GM18873 (cell line): ENCODE data around the gene CMTM1.
A peak's percentile ranks its signal among the peaks of the same experiment; 100 is the strongest.
"Not testable (repeated sequence)": the region's sequence is repeated elsewhere in the genome, so short reads cannot be mapped to it uniquely, and the experiment has no call there.

Experiments
- ATAC-seq: cut with Tn5 transposase; IDR thresholded peaks from one replicate; pipeline ENCODE4 v1.9.1; 2021; ENCODE audit warnings: mild to moderate bottlenecking, moderate library complexity, moderate number of reproducible peaks; ENCODE audit not compliant: unreplicated experiment, low FRiP score

The CMTM1 gene

DNA sequence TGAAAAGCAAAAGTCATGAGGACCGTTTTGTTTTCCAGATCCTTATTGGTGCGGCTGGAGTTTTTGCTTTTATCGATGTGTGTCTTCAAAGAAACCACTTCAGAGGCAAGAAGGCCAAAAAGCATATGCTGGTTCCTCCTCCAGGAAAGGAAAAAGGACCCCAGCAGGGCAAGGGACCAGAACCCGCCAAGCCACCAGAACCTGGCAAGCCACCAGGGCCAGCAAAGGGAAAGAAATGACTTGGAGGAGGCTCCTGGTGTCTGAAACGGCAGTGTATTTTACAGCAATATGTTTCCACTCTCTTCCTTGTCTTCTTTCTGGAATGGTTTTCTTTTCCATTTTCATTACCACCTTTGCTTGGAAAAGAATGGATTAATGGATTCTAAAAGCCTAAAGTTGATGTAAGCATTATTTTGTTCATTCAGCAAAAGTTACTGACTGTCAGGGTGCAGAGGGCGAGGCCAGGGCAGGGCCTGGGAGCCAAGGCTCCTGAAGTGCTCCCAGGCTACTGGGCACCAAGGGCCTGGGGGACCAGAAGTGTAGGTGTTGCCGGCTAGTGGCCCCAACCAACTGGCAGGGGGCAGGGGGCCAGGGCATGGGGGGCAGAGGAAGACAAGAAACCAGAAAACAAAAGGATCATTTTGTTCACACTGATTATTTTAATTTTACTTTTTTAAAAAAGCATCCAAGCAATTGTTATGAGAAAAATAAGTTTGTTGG is 21.8 kb downstream of the CMTM1 start:
- ATAC-seq: no peak

DNA sequence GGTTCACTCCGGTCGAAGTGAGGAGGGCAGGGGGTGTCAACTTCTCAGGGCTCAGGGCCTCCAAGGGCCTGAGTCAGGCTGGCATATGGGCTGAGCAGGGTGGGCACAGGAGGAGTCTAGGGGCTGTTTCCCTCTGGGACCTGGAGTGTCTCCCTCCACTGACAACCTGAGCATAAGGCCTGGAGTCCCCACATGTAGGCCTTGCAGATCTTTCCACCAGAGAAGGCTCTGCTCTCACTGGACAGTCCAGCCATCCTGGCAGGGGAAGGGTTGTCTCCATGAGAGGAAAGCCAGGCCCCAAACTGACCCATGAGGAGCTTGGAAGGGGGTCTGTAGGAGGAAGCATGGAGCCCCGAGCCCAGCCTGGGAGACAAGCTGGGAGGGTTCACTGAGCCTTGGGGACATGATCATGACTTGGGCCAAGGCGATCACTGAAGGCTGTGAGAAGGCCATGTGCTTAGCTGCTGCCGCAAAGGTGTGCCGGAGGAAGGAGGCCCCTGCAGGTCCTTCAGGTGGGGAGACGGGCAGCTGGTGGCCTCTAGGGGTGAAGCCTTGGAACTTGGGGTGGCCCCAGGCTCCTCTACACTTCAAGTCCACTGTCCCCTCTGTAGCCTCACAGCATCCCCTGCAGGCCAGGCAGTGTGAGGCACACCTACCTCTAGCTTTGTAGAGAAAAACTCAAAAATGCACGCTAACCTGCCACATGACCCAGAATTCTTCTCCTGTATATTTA is 22.9 kb downstream of the CMTM1 start:
- no peak for ATAC-seq

DNA sequence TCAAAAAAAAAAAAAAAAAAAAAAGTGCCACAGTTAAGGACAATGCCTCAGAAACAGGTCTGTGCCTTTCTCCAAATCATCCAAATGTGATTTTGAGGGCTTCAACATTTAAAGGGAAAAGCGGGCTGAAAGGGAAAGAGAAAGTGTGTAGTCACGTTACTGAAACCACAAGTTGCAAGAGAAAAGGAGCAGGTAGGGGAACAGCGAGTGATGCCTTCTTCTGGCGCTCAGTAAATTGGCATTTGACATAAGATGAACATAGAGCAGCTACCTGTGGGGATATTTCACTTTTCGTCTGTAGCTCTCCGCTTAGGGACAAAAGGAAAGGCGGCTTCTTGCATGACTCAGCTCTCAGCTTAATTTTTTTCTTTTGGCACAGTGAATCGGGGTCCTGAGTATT is 24.1 kb downstream of the CMTM1 start:
- no peak for ATAC-seq

DNA sequence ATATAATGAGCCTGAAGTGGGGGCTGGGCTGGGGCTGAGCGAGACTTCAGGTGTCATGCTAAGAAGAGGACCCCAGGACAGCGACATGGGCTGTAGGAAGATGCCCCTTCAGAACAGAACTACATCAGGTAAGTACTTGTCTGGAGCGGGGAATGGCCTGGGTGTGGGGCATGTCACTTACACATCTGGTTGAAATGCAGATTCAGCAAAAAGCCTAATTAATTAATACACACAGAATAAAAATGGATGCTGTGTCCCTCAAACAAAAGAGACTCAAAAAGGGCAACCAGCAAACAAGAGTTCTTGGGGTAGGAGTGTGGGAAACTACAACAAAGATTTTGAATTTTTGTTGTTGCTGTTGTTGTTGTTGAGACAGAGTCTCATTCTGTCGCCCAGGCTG is 24.8 kb downstream of the CMTM1 start:
- ATAC-seq: no peak

DNA sequence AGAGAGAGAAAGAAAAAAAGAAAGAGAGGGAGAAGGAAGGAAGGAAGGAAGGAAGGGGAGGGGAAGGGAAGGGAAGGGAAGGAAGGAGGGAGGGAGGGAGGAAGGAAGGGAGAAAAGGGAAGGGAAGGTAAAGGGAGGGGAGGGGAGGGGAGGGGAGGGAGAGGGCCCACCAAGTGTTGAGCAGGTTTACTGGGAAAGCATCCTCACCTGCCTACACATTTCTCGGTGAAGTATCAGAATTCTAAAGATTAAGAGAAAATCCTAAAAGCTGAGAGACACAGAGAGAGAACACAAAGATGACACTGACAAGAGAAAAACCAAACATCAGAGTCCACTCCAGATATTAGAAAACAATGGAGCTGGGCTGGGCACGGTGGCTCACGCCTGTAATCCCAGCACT is 26.0 kb downstream of the CMTM1 start:
- ATAC-seq: no peak

DNA sequence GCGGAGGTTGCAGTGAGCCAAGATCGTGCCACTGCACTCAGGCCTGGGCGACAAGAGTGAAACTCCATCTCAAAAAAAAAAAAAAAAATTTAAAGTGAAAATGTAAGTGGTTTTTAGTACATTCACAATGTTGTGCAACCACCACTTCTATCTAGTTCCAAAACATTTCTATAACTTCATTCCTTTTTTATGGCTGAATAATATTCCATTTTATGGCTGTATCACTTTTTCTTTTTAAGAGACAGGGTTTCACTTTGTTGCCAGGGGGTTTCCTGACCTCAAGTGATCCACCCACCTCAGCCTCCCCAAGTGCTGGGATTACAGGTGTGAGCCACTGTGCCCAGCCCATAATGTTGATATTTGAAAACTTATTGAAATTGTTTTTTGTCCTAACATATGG is 26.6 kb downstream of the CMTM1 start:
- no peak for ATAC-seq

DNA sequence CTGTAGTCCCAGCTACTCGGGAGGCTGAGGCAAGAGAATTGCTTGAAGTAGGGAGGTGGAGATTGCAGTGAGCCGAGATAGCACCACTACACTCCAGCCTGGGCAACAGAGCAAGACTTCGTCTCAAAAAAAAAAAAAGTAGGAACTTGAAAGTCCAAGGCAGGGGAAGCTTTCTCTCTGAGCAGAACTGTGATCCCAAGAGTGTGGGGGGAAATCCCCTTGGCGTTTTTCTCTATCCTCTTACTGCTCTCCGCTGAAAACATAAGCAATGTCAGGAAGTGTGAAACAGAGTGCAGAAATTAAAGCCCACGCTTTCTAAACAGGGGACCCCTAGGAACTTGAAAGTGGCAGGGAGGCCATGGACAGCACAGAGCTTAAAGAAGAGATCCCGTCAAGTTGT is 28.5 kb downstream of the CMTM1 start:
- ATAC-seq: no peak

DNA sequence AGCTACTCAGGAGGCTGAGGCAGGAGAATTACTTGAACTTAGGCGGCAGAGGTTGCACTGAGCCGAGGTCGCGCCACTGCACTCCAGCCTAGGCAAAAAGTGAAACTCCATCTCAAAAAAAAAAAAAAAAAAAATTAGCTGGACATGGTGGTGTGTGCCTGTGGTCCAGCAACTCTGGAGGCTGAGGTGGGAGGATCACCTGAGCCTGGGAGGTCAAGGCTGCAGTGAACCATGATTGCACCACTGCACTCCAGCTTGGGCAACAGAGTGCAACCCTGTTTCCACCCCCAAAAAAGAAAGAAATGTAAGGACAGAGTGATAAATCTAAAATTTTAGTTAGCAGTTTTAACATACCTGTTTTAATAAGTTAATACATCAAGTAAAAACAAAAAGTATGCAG is 30.3 kb downstream of the CMTM1 start:
- not testable (repeated sequence) for ATAC-seq

DNA sequence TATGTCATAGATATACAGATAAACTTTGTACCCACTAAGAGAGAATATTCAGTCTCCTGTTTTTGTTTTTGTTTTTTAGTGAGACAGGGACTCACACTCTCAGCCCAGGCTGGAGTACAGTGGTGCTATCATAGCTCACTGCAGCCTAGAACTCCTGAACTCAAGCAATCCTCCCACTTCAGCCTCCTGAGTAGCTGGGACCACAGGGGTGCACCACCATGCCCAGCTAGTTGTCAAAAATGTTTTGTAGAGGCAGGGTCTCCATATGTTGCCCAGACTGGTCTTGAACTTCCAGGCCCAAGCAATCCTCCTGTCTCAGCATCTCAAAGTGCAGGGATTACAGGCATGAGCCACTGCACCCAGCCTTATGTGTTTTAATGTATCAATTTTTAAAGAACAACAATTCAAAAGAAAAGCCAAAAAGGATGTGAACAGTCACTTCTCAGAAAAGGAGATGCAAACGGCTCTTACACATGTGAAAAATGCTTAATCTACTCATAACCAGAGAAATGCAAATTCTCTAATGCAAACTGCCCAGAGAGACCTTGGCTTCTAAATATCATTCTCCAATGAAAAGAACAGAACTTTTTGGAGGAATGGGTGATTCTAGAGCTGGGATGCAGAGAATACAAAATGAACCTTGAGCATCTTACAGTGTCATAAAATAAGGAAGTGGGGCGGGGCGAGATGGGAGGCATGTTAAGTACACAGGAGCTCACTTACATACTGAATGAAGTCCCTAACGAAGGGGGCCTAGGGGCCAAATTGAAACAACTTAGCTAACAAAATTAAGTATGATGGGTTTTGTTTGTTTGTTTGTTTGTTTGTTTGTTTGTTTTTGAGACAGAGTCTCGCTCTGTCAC is 31.0 kb downstream of the CMTM1 start:
- ATAC-seq: no peak

DNA sequence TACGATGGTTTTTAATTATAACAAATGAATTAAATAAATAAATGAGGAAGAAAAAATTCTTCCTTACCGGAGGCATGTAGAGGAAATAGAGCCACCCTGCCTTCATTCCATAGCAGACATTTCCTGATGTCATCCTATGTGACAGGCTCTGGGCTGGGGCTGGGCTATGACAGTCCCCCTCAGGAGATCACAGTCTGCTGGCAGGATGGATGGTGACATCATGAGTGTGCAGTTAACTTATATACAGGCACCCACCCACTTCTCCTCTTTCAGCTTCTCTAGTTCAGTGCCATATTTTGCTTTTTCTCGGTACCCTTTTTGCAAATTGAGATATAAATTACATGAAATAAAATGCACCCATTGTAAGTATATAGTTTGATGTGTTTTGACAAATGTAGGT is 31.9 kb downstream of the CMTM1 start:
- ATAC-seq: no peak

DNA sequence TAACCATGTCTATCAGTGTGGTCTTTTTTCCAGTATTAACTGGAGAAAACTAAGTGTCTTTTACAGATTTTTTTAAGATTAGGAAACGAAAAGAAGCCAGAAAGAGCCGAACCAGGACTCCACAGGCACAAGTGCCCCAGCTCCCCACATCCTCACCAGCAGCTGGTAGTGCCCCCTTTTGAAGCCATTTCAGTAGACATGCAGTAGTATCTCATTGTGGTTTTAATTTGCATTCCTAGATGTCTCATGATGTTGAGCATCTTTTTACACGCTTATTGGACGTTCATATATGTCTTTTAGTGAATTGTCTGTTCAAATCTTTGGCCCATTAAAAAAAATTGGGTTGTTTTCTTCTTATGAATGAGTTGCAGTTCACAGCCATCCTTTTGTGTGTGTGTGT is 33.5 kb downstream of the CMTM1 start:
- ATAC-seq: no peak

DNA sequence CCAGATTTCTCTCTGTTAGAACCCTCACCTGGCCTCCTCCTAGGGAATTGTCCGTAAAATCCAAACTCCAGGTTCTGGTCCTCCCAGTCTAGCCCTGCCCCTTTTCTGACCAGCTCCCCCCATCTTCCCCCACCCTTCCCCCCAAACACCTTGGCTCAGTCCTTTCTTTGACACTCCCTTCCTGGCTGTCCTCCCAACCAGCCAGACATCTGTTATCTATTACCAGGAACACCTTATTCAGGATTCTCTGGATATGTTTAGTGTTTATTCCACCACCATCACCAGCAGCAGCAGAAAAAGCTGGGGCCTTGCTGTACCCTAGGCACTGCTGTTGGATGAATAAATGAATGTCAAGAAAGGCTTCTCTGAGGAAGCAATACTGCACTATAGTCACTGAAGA is 34.2 kb downstream of the CMTM1 start:
- no peak for ATAC-seq

DNA sequence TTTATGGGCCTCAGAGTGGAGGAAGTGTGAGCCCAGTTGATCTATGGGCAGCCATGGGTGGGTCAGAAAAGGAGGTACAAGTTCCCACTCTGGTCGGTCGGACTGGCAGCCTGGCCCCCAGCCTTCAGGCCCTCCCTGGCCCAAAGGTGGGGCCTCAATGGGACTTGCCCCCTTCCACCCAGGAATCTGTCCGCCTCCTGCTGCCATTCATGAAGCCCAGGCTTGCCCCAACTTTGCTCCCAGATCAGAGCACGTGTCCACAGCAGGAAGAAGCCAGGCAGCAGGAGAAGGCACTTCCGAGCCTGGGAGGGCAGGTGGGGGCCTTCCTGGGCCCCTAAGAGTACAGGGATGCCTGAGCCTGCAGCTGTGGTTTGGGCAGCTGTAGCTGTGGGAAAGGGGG is 35.2 kb downstream of the CMTM1 start:
- ATAC-seq: no peak

DNA sequence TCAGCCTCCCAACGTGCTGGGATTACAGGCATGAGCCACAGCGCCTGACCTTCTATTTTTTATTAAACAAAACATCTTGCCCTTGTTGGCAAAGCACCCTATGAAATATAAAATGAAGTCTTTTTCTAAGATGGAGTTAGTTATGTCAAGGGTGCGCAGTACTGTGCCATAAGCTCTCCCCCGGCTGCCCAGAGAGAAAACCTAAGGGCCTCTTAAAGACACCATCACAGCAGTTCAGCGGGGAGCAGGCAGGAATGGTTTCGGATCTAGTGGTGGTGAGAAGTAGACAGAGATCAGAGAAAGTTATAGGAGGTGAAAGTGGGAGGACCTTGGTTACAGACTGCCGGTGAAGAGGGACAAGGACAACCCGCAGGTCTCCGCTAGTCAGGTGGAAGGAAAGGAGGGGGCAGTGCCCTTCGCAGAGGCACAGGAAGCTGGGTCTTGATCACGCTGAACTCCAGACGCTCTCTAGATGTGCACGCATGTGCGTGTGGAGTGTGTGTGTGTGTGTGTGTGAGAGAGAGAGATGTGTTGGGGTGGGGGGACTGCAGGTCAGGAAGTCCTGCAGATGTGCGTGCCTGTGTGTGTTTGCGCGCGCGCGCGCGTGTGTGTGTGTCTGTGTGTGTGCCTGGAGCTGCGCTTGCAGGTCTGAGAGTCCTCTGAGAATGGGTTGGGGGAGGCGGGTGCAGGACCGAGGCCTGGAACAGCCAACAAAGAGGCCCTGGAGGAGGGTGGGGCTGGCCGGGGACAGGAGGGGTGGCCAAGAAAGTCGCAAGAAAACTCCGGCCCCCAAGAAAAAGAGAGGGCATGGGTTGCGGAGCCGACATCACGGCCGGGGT is 37.5 kb downstream of the CMTM1 start:
- no peak for ATAC-seq

DNA sequence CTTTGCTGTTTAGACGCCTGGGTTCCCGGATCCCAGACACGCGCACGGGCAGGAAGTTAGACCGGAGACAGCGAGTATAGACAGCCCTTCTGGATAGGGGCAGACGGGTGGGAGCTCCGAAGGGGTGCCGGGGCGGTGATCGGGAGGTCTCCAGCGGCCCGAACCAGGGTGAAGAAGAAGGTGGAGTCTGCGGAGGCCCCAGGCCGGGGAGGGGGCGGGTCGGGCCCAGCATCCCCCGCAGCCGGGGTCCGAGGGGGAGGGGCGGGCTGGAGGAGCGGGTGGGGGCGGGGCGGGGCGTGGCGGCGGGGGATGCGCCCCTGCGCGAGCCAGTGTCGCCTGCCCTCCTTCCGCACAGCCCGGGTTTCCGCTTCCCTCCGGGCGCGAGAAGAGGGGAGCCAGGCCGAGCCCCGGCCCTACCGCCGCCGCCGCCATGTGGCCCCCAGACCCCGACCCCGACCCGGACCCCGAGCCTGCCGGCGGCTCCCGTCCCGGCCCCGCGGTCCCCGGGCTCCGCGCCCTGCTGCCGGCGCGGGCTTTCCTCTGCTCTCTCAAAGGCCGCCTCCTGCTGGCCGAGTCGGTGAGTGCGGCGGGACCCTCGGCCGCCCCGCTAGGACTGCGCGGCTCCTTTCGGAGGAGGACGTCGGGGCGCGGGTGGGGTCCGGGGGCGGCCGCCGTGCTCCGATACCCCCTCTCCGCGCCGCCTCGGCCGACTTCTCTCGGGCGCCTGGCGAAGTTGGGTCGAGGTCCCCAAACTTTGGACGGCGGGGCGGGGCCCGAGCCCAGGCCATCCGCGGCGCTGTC is 38.3 kb downstream of the CMTM1 start, which contains the start of gene CMTM3:
TSS of gene CMTM3 (plus strand) at position 329 of the 801 bp plus-strand sequence. CDS start at position 431, 102 bp downstream.
- no peak for ATAC-seq

DNA sequence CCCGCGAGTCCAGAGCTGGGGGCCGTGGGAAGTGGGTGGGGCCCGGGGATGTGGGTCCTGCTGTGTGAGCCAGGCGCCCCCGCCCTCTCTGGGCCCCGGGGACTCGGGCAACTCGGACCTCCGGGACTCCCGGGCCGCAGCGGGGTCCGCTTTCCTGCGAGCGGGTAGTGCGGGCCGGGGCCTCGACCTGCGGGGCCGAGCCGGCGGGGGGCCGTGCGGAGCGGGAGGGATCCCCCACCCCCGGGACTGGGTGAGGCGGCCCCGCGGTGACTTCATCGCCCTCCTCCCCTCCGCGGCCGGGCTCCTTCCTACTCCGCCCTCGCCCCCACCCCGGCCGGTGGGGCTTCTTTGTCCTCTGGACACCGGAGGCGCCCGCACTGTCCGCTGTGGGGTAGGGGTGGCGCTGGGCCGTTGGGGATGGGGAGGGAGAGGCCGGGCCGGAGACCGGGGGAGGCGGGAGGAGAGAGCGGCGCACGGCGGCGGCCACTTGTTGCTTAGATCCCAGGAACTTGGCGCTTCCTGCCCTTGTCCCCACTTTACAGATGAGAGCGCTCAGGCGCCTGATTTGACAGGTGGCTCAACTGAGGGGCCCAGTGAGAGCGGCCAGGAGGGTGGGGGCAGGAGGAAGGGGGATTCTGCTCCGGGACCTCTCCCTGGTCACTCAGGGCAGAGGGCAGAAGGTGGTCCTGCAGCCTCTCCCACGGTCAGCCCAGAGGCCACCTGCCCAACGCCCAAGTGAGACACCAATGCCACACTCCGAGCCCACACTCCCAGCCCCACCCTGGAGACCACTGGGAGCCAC is 39.1 kb downstream of the CMTM1 start:
- ATAC-seq: no peak

DNA sequence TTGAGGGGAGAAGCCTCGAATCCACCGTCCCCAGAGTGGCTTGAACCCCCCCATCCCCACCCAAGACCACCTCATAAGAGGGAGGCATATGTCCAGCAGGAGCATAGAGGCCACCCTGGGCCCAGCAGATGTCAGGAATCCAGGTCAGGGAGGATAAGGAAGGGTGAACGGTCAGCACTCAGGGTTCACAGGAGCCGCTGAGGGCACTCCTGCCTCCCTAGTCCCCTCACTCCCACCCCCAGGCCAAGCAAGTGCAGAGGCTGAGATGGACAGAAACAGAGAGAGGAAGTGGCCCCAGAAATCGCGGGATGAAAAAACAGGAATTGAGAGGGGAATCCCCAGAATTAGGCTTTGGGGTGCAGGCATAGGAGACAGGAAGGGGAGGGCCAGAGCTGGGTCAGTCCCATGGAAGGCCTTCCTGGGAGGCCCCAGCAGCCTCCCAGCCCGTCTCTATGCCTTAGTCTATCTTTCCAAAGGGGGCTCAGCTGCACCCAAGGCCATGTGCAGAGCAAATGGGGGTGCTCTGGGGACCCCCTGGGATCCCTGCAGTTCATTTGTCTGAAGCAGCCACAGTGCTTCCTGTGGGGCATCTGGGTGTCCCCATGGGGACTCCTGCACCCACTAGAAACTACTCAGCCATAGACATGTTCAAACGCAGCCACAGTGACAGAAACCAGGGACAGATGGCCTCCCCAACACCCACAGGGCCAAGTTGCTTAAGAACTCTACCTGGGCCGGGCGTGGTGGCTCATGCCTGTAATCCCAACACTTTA is 39.9 kb downstream of the CMTM1 start:
- ATAC-seq: peak; percentile 63
